Uterus (tissue), 2 donors: ENCODE data around the gene CAB39L.

Source experiments
- POLR2A ChIP-seq, 2 donors: fragments of 450-650 bp; IDR thresholded peaks; one replicate each; pipeline ENCODE4 v1.6.1; 2016; ENCODE audit warnings: antibody characterized with exemption in 2 of 2, mild to moderate bottlenecking in 1 of 2, moderate library complexity in 1 of 2
- TF ChIP-seq, protein P1 (sequence below), 4 experiments: fragments of 200-600 bp in 2 of 4; fragments of 450-650 bp in 2 of 4; sonication (generic) in 2 of 4; IDR thresholded peaks; one replicate each; pipeline ENCODE4 v1.5.1; 2016 to 2019; ENCODE audit warnings: antibody characterized with exemption in 4 of 4, mild to moderate bottlenecking in 2 of 4, moderate library complexity in 1 of 4

DNA sequence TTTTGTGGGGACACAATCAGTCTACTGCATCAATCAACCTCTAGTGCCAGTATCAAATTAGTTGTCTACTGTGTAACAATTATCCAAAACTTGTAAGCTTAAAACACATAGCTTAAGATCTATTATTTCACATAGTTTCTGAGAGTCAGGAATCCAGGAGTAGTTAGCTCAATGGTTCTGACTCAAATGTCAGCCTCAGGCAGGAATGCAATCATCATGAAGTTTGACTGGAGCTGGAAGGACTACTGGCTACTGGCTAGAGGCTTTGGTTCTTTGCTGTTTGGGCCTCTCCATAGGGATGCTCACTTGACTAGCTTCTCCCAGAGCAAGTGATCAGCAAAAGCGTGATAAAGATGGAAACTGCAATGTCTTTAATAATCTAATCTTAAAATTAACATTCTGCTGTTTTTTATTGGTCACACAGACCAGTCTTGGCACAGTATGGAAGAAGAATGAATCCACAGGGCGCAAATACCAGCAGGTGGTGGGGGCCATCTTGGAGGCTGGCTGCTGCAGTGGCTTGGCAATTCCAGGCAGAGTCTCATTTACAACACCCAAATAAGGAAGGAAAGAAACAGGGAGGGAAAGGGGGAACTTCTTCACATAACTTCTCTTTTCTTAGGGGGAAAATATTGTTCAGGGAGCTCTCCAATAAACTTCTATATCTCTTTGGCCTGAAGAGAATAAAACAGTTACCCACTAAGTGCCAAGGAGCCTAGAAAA lies 15.7 kb downstream of the CAB39L start:
- no peak for TF ChIP-seq POLR2A (IDR thresholded peaks at IDR 0.05)
- TF ChIP-seq, protein P1, sequence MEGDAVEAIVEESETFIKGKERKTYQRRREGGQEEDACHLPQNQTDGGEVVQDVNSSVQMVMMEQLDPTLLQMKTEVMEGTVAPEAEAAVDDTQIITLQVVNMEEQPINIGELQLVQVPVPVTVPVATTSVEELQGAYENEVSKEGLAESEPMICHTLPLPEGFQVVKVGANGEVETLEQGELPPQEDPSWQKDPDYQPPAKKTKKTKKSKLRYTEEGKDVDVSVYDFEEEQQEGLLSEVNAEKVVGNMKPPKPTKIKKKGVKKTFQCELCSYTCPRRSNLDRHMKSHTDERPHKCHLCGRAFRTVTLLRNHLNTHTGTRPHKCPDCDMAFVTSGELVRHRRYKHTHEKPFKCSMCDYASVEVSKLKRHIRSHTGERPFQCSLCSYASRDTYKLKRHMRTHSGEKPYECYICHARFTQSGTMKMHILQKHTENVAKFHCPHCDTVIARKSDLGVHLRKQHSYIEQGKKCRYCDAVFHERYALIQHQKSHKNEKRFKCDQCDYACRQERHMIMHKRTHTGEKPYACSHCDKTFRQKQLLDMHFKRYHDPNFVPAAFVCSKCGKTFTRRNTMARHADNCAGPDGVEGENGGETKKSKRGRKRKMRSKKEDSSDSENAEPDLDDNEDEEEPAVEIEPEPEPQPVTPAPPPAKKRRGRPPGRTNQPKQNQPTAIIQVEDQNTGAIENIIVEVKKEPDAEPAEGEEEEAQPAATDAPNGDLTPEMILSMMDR (IDR thresholded peaks at IDR 0.05), result no peak
